Neuronal stem cell (in vitro differentiated cells): ENCODE data around the gene CENPA.
A peak's percentile ranks its signal among the peaks of the same experiment; 100 is the strongest.
"Not testable (repeated sequence)": the region's sequence is repeated elsewhere in the genome, so short reads cannot be mapped to it uniquely, and the experiment has no call there.

Experiments
- DNase-seq: peaks from one replicate; pipeline ENCODE4 v3.0.0-alpha.2; 2013; ENCODE audit warnings: low spot score
- H2AFZ ChIP-seq: one replicate; pipeline ENCODE4 v1.6.1; 2013; ENCODE audit warnings: mild to moderate bottlenecking, low read length, inconsistent platforms
- H2AK5ac ChIP-seq: 2 replicates; pipeline ENCODE4 v1.6.1; 2013; ENCODE audit warnings: low read depth, mild to moderate bottlenecking, inconsistent platforms, low read length, moderate library complexity, mixed read lengths
- H2BK120ac ChIP-seq: 2 replicates; pipeline ENCODE4 v1.6.1; 2013; ENCODE audit warnings: low read depth, mild to moderate bottlenecking, inconsistent platforms, low read length, moderate library complexity, mixed read lengths
- H2BK12ac ChIP-seq: one replicate; pipeline ENCODE4 v1.6.1; 2013; ENCODE audit warnings: low read length, inconsistent platforms
- H2BK15ac ChIP-seq: 2 replicates; pipeline ENCODE4 v1.6.1; 2013; ENCODE audit warnings: mild to moderate bottlenecking, low read length, inconsistent platforms, mixed read lengths
- H2BK5ac ChIP-seq: one replicate; pipeline ENCODE4 v1.6.1; 2013; ENCODE audit warnings: inconsistent platforms, mild to moderate bottlenecking, low read length, moderate library complexity
- H3K14ac ChIP-seq: one replicate; pipeline ENCODE4 v1.6.1; 2013; ENCODE audit warnings: low read length, inconsistent platforms
- H3K18ac ChIP-seq: 2 replicates; pipeline ENCODE4 v1.6.1; 2013; ENCODE audit warnings: low read length, inconsistent platforms
- H3K23ac ChIP-seq: 2 replicates; pipeline ENCODE4 v1.6.1; 2013; ENCODE audit warnings: low read depth, mild to moderate bottlenecking, mixed read lengths, low read length, inconsistent platforms; ENCODE audit not compliant: poor library complexity
- H3K27ac ChIP-seq: replicated peaks from 3 replicates; pipeline ENCODE4 v1.5.1; 2013; ENCODE audit warnings: low read length, inconsistent platforms
- H3K27me3 ChIP-seq, 3 experiments: 2 replicates each; pipeline ENCODE4 v1.6.1; 2013; ENCODE audit warnings: low read length in 3 of 3, mild to moderate bottlenecking in 2 of 3, inconsistent platforms in 1 of 3, low read depth in 1 of 3, mixed read lengths in 1 of 3, moderate library complexity in 1 of 3; ENCODE audit not compliant: control insufficient read depth in 3 of 3, insufficient read depth in 3 of 3
- H3K36me3 ChIP-seq, 2 donors: replicated peaks in 1 of 2; 2 replicates each; pipeline ENCODE4 v1.6.1; 2013; ENCODE audit warnings: low read length in 2 of 2; ENCODE audit not compliant: control insufficient read depth in 2 of 2, insufficient read depth in 2 of 2
- H3K4ac ChIP-seq: 2 replicates; pipeline ENCODE4 v1.6.1; 2013; ENCODE audit warnings: inconsistent platforms, mild to moderate bottlenecking, low read length, moderate library complexity
- H3K4me1 ChIP-seq, 2 donors: 1 replicate in 1 of 2; 2 replicates in 1 of 2; pipeline ENCODE4 v1.6.1; 2013; ENCODE audit warnings: low read length in 2 of 2, low read depth in 1 of 2; ENCODE audit not compliant: control insufficient read depth in 2 of 2, insufficient read depth in 1 of 2
- H3K4me2 ChIP-seq: one replicate; pipeline ENCODE4 v1.6.1; 2013; ENCODE audit warnings: mild to moderate bottlenecking, low read length, inconsistent platforms; ENCODE audit not compliant: insufficient read depth, poor library complexity, severe bottlenecking
- H3K4me3 ChIP-seq, 2 donors: 2 replicates each; pipeline ENCODE4 v1.5.1; 2013; ENCODE audit warnings: low read length in 2 of 2, mild to moderate bottlenecking in 2 of 2, inconsistent platforms in 1 of 2, moderate library complexity in 1 of 2
- H3K79me1 ChIP-seq: one replicate; pipeline ENCODE4 v1.6.1; 2013; ENCODE audit warnings: low read depth, mild to moderate bottlenecking, inconsistent platforms, low read length, moderate library complexity
- H3K9ac ChIP-seq: one replicate; pipeline ENCODE4 v1.6.1; 2013; ENCODE audit warnings: mild to moderate bottlenecking, low read depth, low read length, inconsistent platforms; ENCODE audit not compliant: poor library complexity
- H3K9me3 ChIP-seq, 2 donors: replicated peaks in 1 of 2; 2 replicates each; pipeline versions ENCODE3 to v1.6.1; 2013; ENCODE audit warnings: low read length in 2 of 2, mild to moderate bottlenecking in 2 of 2, inconsistent platforms in 1 of 2, low read depth in 1 of 2, mixed read lengths in 1 of 2, moderate library complexity in 1 of 2; ENCODE audit not compliant: control insufficient read depth in 2 of 2, insufficient read depth in 1 of 2
- H4K8ac ChIP-seq: one replicate; pipeline ENCODE4 v1.6.1; 2013; ENCODE audit warnings: low read depth, mild to moderate bottlenecking, inconsistent platforms, low read length, moderate library complexity
- H4K91ac ChIP-seq: one replicate; pipeline ENCODE4 v1.6.1; 2013; ENCODE audit warnings: low read length, low read depth, mild to moderate bottlenecking, inconsistent platforms; ENCODE audit not compliant: poor library complexity
- WGBS, 2 donors: extraction: QIAGEN DNeasy Blood & Tissue Kit; methylation state at CpG; one replicate each; pipeline ENCODE4 v1.1.7; 2013; ENCODE audit warnings: missing lambda C conversion rate in 2 of 2, mixed read lengths in 1 of 2; ENCODE audit not compliant: insufficient read length in 2 of 2, insufficient replicate concordance in 1 of 2; ENCODE audit errors: extremely low coverage in 2 of 2; 5-methylcytosine and 5-hydroxymethylcytosine counted together

Gene CENPA

GRCh38 chr2:26750467-26750866 is 35.4 kb upstream of the CENPA start:
- WGBS, 2 donors = no CpG with 5 or more reads among the region's 11 CpGs
- H2BK5ac ChIP-seq, H3K23ac ChIP-seq, H4K8ac ChIP-seq, H2BK120ac ChIP-seq, H2AK5ac ChIP-seq, H3K14ac ChIP-seq, H4K91ac ChIP-seq, H2BK12ac ChIP-seq, H2BK15ac ChIP-seq, DNase-seq, H3K9me3 ChIP-seq, H3K4ac ChIP-seq, H3K79me1 ChIP-seq, H3K27me3 ChIP-seq, H3K36me3 ChIP-seq, H3K27ac ChIP-seq, H3K18ac ChIP-seq, H3K9ac ChIP-seq: not testable (repeated sequence)
- Histone ChIP-seq H3K4me1 (peaks cover 8 to 28% of the 10 kb centered on the region in 2 donors), H3K4me2 (peak overlapping the region; percentile 14), H3K4me3 (peak overlapping the region in 1 of 2 donors; percentile 45), H2AFZ (peak overlapping the region; percentile 6)

GRCh38 chr2:26752656-26753055 is 33.2 kb upstream of the CENPA start:
- no peak for DNase-seq

GRCh38 chr2:26754539-26754938 is 31.3 kb upstream of the CENPA start:
- H4K8ac ChIP-seq = no peak overlapping the region
- H3K9ac ChIP-seq = no peak overlapping the region
- H2BK5ac ChIP-seq = no peak overlapping the region
- no peaks in the 10 kb centered on the region for H3K27me3 ChIP-seq
- no peak for DNase-seq
- no peak overlapping the region for H3K18ac ChIP-seq
- no peak overlapping the region for H2AK5ac ChIP-seq
- H3K9me3 ChIP-seq = peaks cover 4 to 9% of the 10 kb centered on the region in 2 donors
- peaks cover 21 to 57% of the 10 kb centered on the region in 2 donors for H3K4me1 ChIP-seq
- no peak overlapping the region for H3K23ac ChIP-seq
- H3K14ac ChIP-seq = no peak overlapping the region
- no peak overlapping the region for H4K91ac ChIP-seq
- no peak overlapping the region for H2AFZ ChIP-seq
- no peak overlapping the region for H2BK120ac ChIP-seq
- H2BK12ac ChIP-seq = no peak overlapping the region
- no CpG with 5 or more reads among the region's 4 CpGs for WGBS, 2 donors
- no peaks in the 10 kb centered on the region for H3K79me1 ChIP-seq
- no peak overlapping the region for H3K4ac ChIP-seq
- peaks cover 0 to 7% of the 10 kb centered on the region in 2 donors for H3K36me3 ChIP-seq
- no peak overlapping the region for H3K4me3 ChIP-seq
- no peak overlapping the region for H3K4me2 ChIP-seq
- no peak overlapping the region for H2BK15ac ChIP-seq
- H3K27ac ChIP-seq = no peak overlapping the region

More at GRCh38 chr2:26752656-26753055, 33.2 kb upstream of the CENPA start:
- Histone ChIP-seq H3K27ac (no peak overlapping the region), H4K8ac (no peak overlapping the region), H3K4ac (no peak overlapping the region), H3K4me1 (peaks cover 12 to 44% of the 10 kb centered on the region in 2 donors), H2BK15ac (no peak overlapping the region), H3K9ac (no peak overlapping the region), H2AFZ (no peak overlapping the region), H2BK120ac (no peak overlapping the region), H4K91ac (no peak overlapping the region), H3K18ac (no peak overlapping the region), H2BK5ac (no peak overlapping the region), H3K4me2 (no peak overlapping the region), H3K79me1 (no peaks in the 10 kb centered on the region), H3K23ac (no peak overlapping the region), H3K9me3 (peaks cover 4 to 9% of the 10 kb centered on the region in 2 donors), H3K36me3 (peaks cover 0 to 7% of the 10 kb centered on the region in 2 donors), H3K27me3 (no peaks in the 10 kb centered on the region), H2AK5ac (no peak overlapping the region), H3K14ac (no peak overlapping the region), H2BK12ac (no peak overlapping the region), H3K4me3 (no peak overlapping the region)
- WGBS, 2 donors = no CpG with 5 or more reads among the region's 3 CpGs

- Histone ChIP-seq H3K9me3 (peaks cover 4 to 9% of the 10 kb centered on the region in 2 donors), H4K8ac (no peak overlapping the region), H3K4ac (no peak overlapping the region), H3K18ac (no peak overlapping the region), H3K4me2 (no peak overlapping the region), H3K27me3 (no peaks in the 10 kb centered on the region), H3K23ac (no peak overlapping the region), H3K9ac (no peak overlapping the region), H3K36me3 (peaks cover 0 to 7% of the 10 kb centered on the region in 2 donors), H2BK120ac (no peak overlapping the region), H3K4me1 (peaks cover 21 to 57% of the 10 kb centered on the region in 2 donors), H2BK12ac (no peak overlapping the region), H3K79me1 (no peaks in the 10 kb centered on the region), H3K14ac (no peak overlapping the region), H2AFZ (no peak overlapping the region), H2AK5ac (peak overlapping the region; percentile 13), H3K27ac (no peak overlapping the region), H4K91ac (no peak overlapping the region), H3K4me3 (no peak overlapping the region), H2BK15ac (no peak overlapping the region), H2BK5ac (no peak overlapping the region)
- DNase-seq = no peak
- WGBS, 2 donors = no CpG with 5 or more reads among the region's 4 CpGs
Measured at GRCh38 chr2:26754972-26755670, 30.7 kb upstream of the CENPA start.
